Erythroblast (primary cell): Measurements from ENCODE around the gene MOGAT3.

ENCODE experiments used
- GATA1 ChIP-seq: IDR thresholded peaks from 2 replicates; pipeline ENCODE4 v1.6.1; 2011; ENCODE audit warnings: low read depth, mild to moderate bottlenecking, control low read depth, low read length, moderate library complexity
- POLR2A ChIP-seq: IDR thresholded peaks from 2 replicates; pipeline ENCODE4 v1.6.1; 2011; ENCODE audit warnings: mild to moderate bottlenecking, low read length

DNA sequence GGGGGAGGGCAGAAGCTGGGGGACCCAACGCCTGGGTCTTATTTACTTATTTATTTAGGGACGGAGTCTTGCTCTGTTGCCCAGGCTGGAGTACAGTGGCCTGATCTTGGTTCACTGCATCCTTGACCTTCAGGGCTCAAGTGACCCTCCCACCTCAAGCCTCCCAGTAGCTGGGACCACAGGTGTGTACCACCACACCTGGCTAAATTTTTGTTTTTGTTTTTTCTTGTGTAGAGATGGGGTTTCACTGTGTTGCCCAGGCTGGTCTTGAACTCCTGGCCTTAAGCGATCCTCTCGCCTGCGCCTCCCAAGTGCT lies 1.7 kb upstream of the MOGAT3 start:
- no peak for TF ChIP-seq POLR2A
- TF ChIP-seq GATA1 = no peak
